K562 (cell line): ENCODE results near the gene CRKL. TPM values are rescaled to one million over a fixed set of nuclear protein-coding genes. Genes with fewer than 3 reads are reported as not detected.

ENCODE experiments used
- ARHGAP35 ChIP-seq: fragments of 450-650 bp; IDR thresholded peaks from 2 replicates; pipeline ENCODE4 v1.6.1; 2018; ENCODE audit not compliant: partially characterized antibody
- CTCF ChIP-seq, 3 experiments: IDR thresholded peaks in 2 of 3; conservative IDR thresholded peaks in 1 of 3; 2 replicates each; pipeline ENCODE4 v1.5.1; 2011 to 2012; ENCODE audit warnings: low read length in 3 of 3, mild to moderate bottlenecking in 3 of 3, control low read depth in 2 of 3, improper control_type of control experiment in 1 of 3, inconsistent platforms in 1 of 3, low read depth in 1 of 3, mixed read lengths in 1 of 3, moderate library complexity in 1 of 3; ENCODE audit not compliant: insufficient read depth in 2 of 3
- DMBX1 ChIP-seq: fragments of 250-450 bp; sonication (Bioruptor Pico); IDR thresholded peaks from 2 replicates; pipeline ENCODE4 v1.8.0; 2022; ENCODE audit warnings: inconsistent platforms, mild to moderate bottlenecking, moderate library complexity, borderline replicate concordance
- GABPA ChIP-seq: fragments of 200-800 bp; sonication (Bioruptor generic); conservative IDR thresholded peaks from 2 replicates; pipeline ENCODE4 v1.6.1; 2016; ENCODE audit warnings: low read depth, missing genetic modification characterization, missing compliant biosample characterization
- JUN ChIP-seq, 2 experiments: sonication (generic) in 1 of 2; formaldehyde crosslinking in 1 of 2; IDR thresholded peaks; 2 replicates each; pipeline versions ENCODE4 v1.6.1 to v1.8.0; 2012 to 2022; ENCODE audit warnings: borderline replicate concordance in 2 of 2, mild to moderate bottlenecking in 2 of 2, improper control_type of control experiment in 1 of 2, low read depth in 1 of 2, low read length in 1 of 2, missing genetic modification reagents in 1 of 2
- KAT2B ChIP-seq: IDR thresholded peaks from one replicate; pipeline ENCODE4 v1.6.1; 2012; ENCODE audit warnings: low read depth, mild to moderate bottlenecking, control low read depth, inconsistent platforms, low read length, moderate library complexity
- MED1 ChIP-seq: sonication (generic); formaldehyde crosslinking; IDR thresholded peaks from 2 replicates; pipeline ENCODE4 v1.8.1; 2023; ENCODE audit warnings: missing genetic modification reagents, borderline replicate concordance
- NR4A1 ChIP-seq, 2 experiments: fragments of 250-450 bp in 1 of 2; fragments of 450-650 bp in 1 of 2; sonication (Bioruptor Pico) in 1 of 2; IDR thresholded peaks; 2 replicates each; pipeline versions ENCODE4 v1.4.0 to v1.6.1; 2016 to 2020; ENCODE audit warnings: mild to moderate bottlenecking in 2 of 2, missing compliant biosample characterization in 1 of 2, missing genetic modification characterization in 1 of 2, moderate library complexity in 1 of 2
- SIRT6 ChIP-seq: IDR thresholded peaks from one replicate; pipeline ENCODE4 v1.6.1; 2012; ENCODE audit warnings: low read depth, mild to moderate bottlenecking, control low read depth, inconsistent platforms, low read length, moderate library complexity
- SNAPC5 ChIP-seq: fragments of 250-450 bp; sonication (Bioruptor Pico); IDR thresholded peaks from 2 replicates; pipeline ENCODE4 v1.8.0; 2021; ENCODE audit warnings: moderate library complexity, mild to moderate bottlenecking, inconsistent platforms
- TEAD2 ChIP-seq: fragments of 450-650 bp; IDR thresholded peaks from 2 replicates; pipeline ENCODE4 v1.6.1; 2016; ENCODE audit warnings: missing genetic modification characterization, control low read depth, missing compliant biosample characterization
- XRCC4 ChIP-seq: IDR thresholded peaks from one replicate; pipeline ENCODE4 v1.6.1; 2011; ENCODE audit not compliant: insufficient read depth, insufficient read length; ENCODE audit errors: extremely low read depth
- ZFX ChIP-seq: sonication (generic); formaldehyde crosslinking; IDR thresholded peaks from 2 replicates; pipeline ENCODE4 v1.8.0; 2022; ENCODE audit warnings: mild to moderate bottlenecking, missing genetic modification reagents, moderate library complexity
- ZNF174 ChIP-seq: fragments of 250-450 bp; sonication (Bioruptor Pico); IDR thresholded peaks from 2 replicates; pipeline ENCODE4 v1.4.0; 2020; ENCODE audit warnings: mild to moderate bottlenecking
- ZNF324 ChIP-seq: fragments of 250-450 bp; sonication (Bioruptor Pico); IDR thresholded peaks from 2 replicates; pipeline ENCODE4 v1.4.0; 2020; ENCODE audit warnings: mild to moderate bottlenecking
- ZNF668 ChIP-seq: fragments of 250-450 bp; sonication (Bioruptor Pico); IDR thresholded peaks from 2 replicates; pipeline ENCODE4 v1.8.0; 2022; ENCODE audit warnings: mild to moderate bottlenecking, inconsistent platforms
- ZNF740 ChIP-seq, 3 experiments: fragments of 200-800 bp in 1 of 3; sonication (Bioruptor generic) in 1 of 3; sonication (generic) in 1 of 3; formaldehyde crosslinking in 1 of 3; IDR thresholded peaks; 2 replicates each; pipeline versions ENCODE4 v1.6.1 to v1.8.0; 2016 to 2022; ENCODE audit warnings: mild to moderate bottlenecking in 2 of 3, missing compliant biosample characterization in 2 of 3, missing genetic modification characterization in 2 of 3, missing genetic modification reagents in 1 of 3
- ZNF830 ChIP-seq: fragments of 250-450 bp; sonication (Bioruptor Pico); IDR thresholded peaks from 2 replicates; pipeline ENCODE4 v1.5.0; 2021; ENCODE audit warnings: mild to moderate bottlenecking
- polyA plus RNA-seq, 8 experiments: library from polyadenylated mRNA; depleted of rRNA in 4 of 8; stranded (reverse) in 5 of 8; unstranded in 3 of 8; fragments of >200 nt; fragmentation: Nextera tagmentation in 2 of 8; fragmentation: Illumina TruSeq in 1 of 8; extraction: Ambion mirVana in 2 of 8; extraction: Trizol in 1 of 8; gene quantifications; 2 replicates each; pipeline versions ENCODE4 v1.2.1 to v1.2.3, GENCODE V29; 2011 to 2014; ENCODE audit warnings: inconsistent platforms in 1 of 8, missing spikeins in 1 of 8
- total RNA-seq, 7 experiments: library from RNA; depleted of rRNA in 6 of 7; stranded (reverse); fragments of >200 nt in 6 of 7; fragmentation: Illumina TruSeq in 2 of 7; extraction: Trizol in 2 of 7; gene quantifications; 2 replicates each; pipeline versions ENCODE4 v1.2.1 to v1.2.3, GENCODE V29; 2011 to 2021; ENCODE audit warnings: low replicate concordance in 1 of 7
- TF ChIP-seq, protein P1 (sequence below), 3 experiments: fragments of 200-800 bp in 1 of 3; fragments of 250-450 bp in 1 of 3; fragments of 450-650 bp in 1 of 3; sonication (Bioruptor Pico) in 1 of 3; sonication (Bioruptor generic) in 1 of 3; formaldehyde crosslinking in 1 of 3; IDR thresholded peaks; 2 replicates each; pipeline versions ENCODE4 v1.6.1 to v1.8.0; 2016 to 2022; ENCODE audit warnings: mild to moderate bottlenecking in 2 of 3, missing genetic modification characterization in 2 of 3, missing compliant biosample characterization in 1 of 3, moderate library complexity in 1 of 3
- TF ChIP-seq, protein P2 (sequence below): sonication (generic); formaldehyde crosslinking; IDR thresholded peaks from 2 replicates; pipeline ENCODE4 v1.8.0; 2022; ENCODE audit warnings: mild to moderate bottlenecking, missing genetic modification reagents

The CRKL gene
- total and polyA plus RNA-seq, 9 of the 15 experiments (the other 6 are each of a cell fraction or from before 2014, with no cell fraction given), result 100 to 263 (median 124) TPM

- TF ChIP-seq, protein P1, sequence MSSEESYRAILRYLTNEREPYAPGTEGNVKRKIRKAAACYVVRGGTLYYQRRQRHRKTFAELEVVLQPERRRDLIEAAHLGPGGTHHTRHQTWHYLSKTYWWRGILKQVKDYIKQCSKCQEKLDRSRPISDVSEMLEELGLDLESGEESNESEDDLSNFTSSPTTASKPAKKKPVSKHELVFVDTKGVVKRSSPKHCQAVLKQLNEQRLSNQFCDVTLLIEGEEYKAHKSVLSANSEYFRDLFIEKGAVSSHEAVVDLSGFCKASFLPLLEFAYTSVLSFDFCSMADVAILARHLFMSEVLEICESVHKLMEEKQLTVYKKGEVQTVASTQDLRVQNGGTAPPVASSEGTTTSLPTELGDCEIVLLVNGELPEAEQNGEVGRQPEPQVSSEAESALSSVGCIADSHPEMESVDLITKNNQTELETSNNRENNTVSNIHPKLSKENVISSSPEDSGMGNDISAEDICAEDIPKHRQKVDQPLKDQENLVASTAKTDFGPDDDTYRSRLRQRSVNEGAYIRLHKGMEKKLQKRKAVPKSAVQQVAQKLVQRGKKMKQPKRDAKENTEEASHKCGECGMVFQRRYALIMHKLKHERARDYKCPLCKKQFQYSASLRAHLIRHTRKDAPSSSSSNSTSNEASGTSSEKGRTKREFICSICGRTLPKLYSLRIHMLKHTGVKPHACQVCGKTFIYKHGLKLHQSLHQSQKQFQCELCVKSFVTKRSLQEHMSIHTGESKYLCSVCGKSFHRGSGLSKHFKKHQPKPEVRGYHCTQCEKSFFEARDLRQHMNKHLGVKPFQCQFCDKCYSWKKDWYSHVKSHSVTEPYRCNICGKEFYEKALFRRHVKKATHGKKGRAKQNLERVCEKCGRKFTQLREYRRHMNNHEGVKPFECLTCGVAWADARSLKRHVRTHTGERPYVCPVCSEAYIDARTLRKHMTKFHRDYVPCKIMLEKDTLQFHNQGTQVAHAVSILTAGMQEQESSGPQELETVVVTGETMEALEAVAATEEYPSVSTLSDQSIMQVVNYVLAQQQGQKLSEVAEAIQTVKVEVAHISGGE (CRISPR knock-in tag; IDR thresholded peaks at IDR 0.05), result no peak
- no peak for TF ChIP-seq JUN (IDR thresholded peaks at IDR 0.05; ENCODE audit: borderline replicate concordance, low read depth, low read length)
- no peak for TF ChIP-seq JUN (CRISPR knock-in tag; IDR thresholded peaks at IDR 0.05; ENCODE audit: borderline replicate concordance)
- TF ChIP-seq ZFX (CRISPR knock-in tag), result no peak
- 0 out of 2 replicates have a peak, but pooled peaks have one; percentile 15 for TF ChIP-seq ZNF668
- TF ChIP-seq SIRT6, result no peak
- TF ChIP-seq TEAD2 (tag), result no peak
- TF ChIP-seq KAT2B, result no peak
- no peak for TF ChIP-seq DMBX1 (CRISPR knock-in tag)
- 0 out of 2 replicates have a peak, but pooled peaks have one; percentile 21 for TF ChIP-seq MED1 (CRISPR knock-in tag)
- TF ChIP-seq ZNF830 (CRISPR knock-in tag), result no peak
- TF ChIP-seq ZNF740 (CRISPR knock-in tag; IDR thresholded peaks at IDR 0.05), result no peak
- TF ChIP-seq ZNF740 (tag; IDR thresholded peaks at IDR 0.05), result no peak
- TF ChIP-seq, protein P2, sequence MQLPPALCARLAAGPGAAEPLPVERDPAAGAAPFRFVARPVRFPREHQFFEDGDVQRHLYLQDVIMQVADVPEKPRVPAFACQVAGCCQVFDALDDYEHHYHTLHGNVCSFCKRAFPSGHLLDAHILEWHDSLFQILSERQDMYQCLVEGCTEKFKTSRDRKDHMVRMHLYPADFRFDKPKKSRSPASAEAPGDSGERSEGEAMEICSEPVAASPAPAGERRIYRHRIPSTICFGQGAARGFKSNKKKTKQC (CRISPR knock-in tag), result no peak
- no peak for TF ChIP-seq ZNF174
- TF ChIP-seq ARHGAP35, result peak; percentile 2
- TF ChIP-seq SNAPC5 (CRISPR knock-in tag), result no peak
- TF ChIP-seq GABPA (tag), result no peak
- TF ChIP-seq NR4A1 (CRISPR knock-in tag; IDR thresholded peaks at IDR 0.05), result no peak
- no peak for TF ChIP-seq NR4A1 (tag; IDR thresholded peaks at IDR 0.05)
- no peak for TF ChIP-seq ZNF324
- 0 out of 6 replicates have a peak, but pooled peaks of 1 of the 3 experiments have one; percentile 8 for TF ChIP-seq CTCF (IDR thresholded peaks at IDR 0.05 in 2 of 3, conservative IDR thresholded peaks at IDR 0.05 in 1 of 3; ENCODE audit: insufficient read depth in 2 of 3, low read depth in 1 of 3, low read length in 3 of 3)
- TF ChIP-seq XRCC4, result no peak
Observed at GRCh38 chr22:20946991-20947390, 29.8 kb downstream of the CRKL start (continued).
